OCI-LY7 (cell line): ENCODE measurements around the gene C19orf67.

Experiments used
- CTCF ChIP-seq: fragments of 200-600 bp; sonication (generic); conservative IDR thresholded peaks from 2 replicates; pipeline ENCODE4 v1.5.1; 2014; ENCODE audit warnings: mild to moderate bottlenecking, antibody characterized with exemption, low read length, moderate library complexity, mixed read lengths
- EZH2phosphoT487 ChIP-seq: fragments of 200-600 bp; sonication (generic); IDR thresholded peaks from 2 replicates; pipeline ENCODE4 v1.6.1; 2018; ENCODE audit warnings: low read depth, borderline replicate concordance, mild to moderate bottlenecking, mixed run types, antibody characterized with exemption, low read length, moderate library complexity, mixed read lengths

DNA sequence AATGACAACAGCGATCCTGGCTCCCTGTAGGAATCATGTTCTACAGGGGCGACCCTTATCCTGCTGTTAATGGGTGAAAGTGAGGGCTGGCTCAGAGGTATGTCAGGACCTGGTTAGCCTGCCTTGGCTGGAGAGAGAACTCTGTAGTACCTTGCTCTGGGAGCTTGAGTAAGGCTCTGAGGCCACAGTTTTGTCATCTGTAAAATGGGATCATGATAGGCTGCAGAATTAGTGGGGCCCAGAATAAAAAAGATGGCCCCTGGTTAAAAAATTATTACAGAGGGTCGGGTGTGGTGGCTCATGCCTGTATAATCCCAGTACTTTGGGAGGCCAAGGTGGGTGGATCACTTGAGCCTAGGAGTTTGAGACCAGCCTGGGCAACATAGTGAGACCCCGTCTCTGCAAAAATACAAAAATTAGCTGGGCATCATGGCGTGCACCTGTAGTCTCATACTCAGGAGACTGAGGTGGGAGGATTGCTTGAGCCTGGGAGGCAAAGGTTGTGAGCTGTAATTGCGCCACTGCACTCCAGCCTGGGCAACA lies 15.5 kb upstream of the C19orf67 start:
- TF ChIP-seq CTCF (no peak), EZH2phosphoT487 (no peak)
